Measurements from ENCODE around the gene CCNQ. TPM values are rescaled to one million over a fixed set of nuclear protein-coding genes. Genes with fewer than 3 reads are reported as not detected.

CCNQ gene
- total and polyA plus RNA-seq, 4 donors = 8.9 to 14.7 (median 9.8) TPM

DNA sequence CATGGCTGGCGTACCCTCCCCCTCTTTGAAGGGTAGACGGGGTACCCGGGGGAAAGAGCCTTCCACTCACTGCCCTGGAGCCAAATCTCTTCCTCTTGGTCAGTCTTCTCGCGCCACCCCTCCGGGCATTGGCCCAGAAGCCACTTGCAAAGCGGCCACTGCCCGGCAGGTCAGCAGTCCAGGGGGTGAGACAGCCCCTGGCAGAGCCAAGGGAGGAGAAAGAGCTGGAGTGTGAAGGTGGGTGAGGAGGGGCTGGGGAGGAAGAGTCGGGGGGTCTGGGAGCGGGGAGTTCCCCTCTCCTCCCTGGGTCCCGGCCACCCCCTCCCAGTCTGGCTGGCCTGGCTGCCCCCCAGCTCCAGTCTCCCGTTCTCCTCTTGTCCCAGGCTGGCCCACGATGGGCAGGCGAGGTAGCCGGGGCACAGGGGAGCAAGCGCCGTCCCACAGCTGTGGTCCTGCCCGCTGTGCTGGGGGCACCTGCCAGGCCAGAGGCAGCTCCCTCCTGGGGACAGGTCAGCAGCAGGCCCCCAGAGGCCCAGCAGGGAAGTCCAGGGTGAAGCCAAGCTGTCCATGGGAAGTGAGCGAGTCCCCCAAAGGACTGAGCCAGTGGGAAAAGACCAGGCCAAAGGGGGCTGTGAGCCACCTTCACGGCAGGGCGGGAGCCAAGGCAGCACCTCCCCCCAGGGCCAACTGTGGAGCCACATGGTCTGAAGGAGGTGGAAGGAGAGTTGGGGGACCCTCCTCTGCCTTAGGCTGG is 26.5 kb upstream of the CCNQ start:
- TF ChIP-seq RXRA (IDR thresholded peaks at IDR 0.05) (peak; percentile 84 to 87), SP1 (IDR thresholded peaks at IDR 0.05) (peak; percentile 53), TAF1 (conservative IDR thresholded peaks at IDR 0.05) (peak; percentile 73), RAD21 (IDR thresholded peaks at IDR 0.05) (peak in 1 of 2 donors; percentile 18), YY1 (IDR thresholded peaks at IDR 0.05) (peak; percentile 32), FOXA1 (IDR thresholded peaks at IDR 0.05) (no peak), HNF4A (conservative IDR thresholded peaks at IDR 0.05) (peak; percentile 62 to 64), HNF4G (IDR thresholded peaks at IDR 0.05) (peak; percentile 25), NR2F2 (IDR thresholded peaks at IDR 0.05) (no peak)
- peak overlapping the region; percentile 76 to 79 (median 77) for H3K4me3 ChIP-seq (ENCODE audit: low read depth in 1 of 3, low read length in 3 of 3)
- no peaks in the 10 kb centered on the region for H3K36me3 ChIP-seq (ENCODE audit: control insufficient read depth in 4 of 4, insufficient read depth in 3 of 4, low read depth in 1 of 4, low read length in 3 of 4)
- no peaks in the 10 kb centered on the region for H3K9me3 ChIP-seq (ENCODE audit: control insufficient read depth in 4 of 4, low read length in 3 of 4)
- H3K27me3 ChIP-seq (ENCODE audit: control insufficient read depth in 4 of 4, insufficient read depth in 4 of 4, low read length in 3 of 4) = no peaks in the 10 kb centered on the region
- no peak for DNase-seq (ENCODE audit: low spot score)
- peak overlapping the region; percentile 90 for H3K27ac ChIP-seq (ENCODE audit: low read depth in 1 of 2, low read length in 2 of 2)
- WGBS = 32% methylated on average over 21 of the region's 21 CpGs
- peak overlapping the region; percentile 39 to 79 for H3K9ac ChIP-seq (ENCODE audit: low read depth in 1 of 2, low read length in 2 of 2)
- peaks cover 7 to 24% (median 10%) of the 10 kb centered on the region in 4 donors for H3K4me1 ChIP-seq (ENCODE audit: control insufficient read depth in 4 of 4, insufficient read depth in 4 of 4, low read length in 3 of 4)

DNA sequence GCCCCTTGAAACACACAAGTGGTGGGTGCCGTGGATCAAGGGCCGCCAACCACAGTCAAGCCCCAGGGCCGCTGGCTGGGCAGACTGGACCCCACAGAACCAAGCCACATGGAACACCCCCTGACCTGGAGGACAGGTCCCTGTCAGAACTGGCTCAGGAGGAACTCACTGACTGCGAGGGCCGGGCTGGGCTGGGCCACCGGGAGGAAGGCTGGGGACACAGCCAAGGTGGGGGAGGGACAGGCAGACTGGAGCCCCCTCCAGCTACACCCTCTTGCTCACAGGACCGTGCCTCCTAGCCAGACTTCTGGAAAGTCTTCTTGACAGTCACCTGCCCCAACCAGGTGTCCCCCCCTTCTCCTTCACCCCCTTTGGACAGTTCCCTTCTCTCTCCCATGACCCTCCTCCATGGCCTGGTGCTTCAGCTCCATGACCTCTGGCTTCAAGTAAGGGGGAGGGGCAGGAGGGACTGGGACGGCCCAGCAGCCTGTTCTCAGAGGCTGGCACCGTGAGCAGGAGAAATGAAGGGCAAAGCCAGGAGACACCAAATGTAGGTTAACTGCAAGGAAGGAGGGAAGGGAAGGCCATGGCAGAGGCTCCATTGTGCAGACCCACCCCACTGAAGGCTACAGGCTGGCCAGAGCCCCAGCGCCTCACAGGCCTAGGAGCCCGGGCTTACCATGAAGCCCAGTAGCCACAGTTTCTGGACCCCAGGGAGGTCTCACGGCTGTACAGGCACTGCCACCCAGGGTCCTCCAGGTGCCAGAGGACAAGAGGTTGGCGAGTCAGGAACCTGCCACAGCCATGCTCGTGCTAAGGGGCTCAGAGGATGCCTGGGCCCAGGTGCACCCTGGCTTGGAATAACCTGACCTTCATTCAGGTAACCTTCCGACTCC is 25.5 kb upstream of the CCNQ start:
- no peak for DNase-seq (ENCODE audit: low spot score)
- H3K27me3 ChIP-seq (ENCODE audit: control insufficient read depth in 4 of 4, insufficient read depth in 4 of 4, low read length in 3 of 4) = no peaks in the 10 kb centered on the region
- H3K9me3 ChIP-seq (ENCODE audit: control insufficient read depth in 4 of 4, low read length in 3 of 4) = no peaks in the 10 kb centered on the region
- no peaks in the 10 kb centered on the region for H3K36me3 ChIP-seq (ENCODE audit: control insufficient read depth in 4 of 4, insufficient read depth in 3 of 4, low read depth in 1 of 4, low read length in 3 of 4)
- H3K9ac ChIP-seq (ENCODE audit: low read depth in 1 of 2, low read length in 2 of 2) = peak overlapping the region; percentile 39 to 79
- TF ChIP-seq YY1 (IDR thresholded peaks at IDR 0.05) (no peak), HNF4A (conservative IDR thresholded peaks at IDR 0.05) (peak; percentile 23 to 37), RAD21 (IDR thresholded peaks at IDR 0.05) (no peak), EGR1 (IDR thresholded peaks at IDR 0.05; ENCODE audit: low read depth in 2 of 2) (no peak), FOXA1 (IDR thresholded peaks at IDR 0.05) (no peak), SP1 (IDR thresholded peaks at IDR 0.05) (peak; percentile 21), GABPA (IDR thresholded peaks at IDR 0.05 in 1 of 2, conservative IDR thresholded peaks at IDR 0.05 in 1 of 2) (no peak), JUND (IDR thresholded peaks at IDR 0.05) (peak in 1 of 2 donors; percentile 9), FOXA2 (IDR thresholded peaks at IDR 0.05) (no peak), RXRA (IDR thresholded peaks at IDR 0.05) (peak; percentile 56 to 64), TAF1 (conservative IDR thresholded peaks at IDR 0.05) (no peak), HNF4G (IDR thresholded peaks at IDR 0.05) (no peak), NR2F2 (IDR thresholded peaks at IDR 0.05) (no peak)
- TF ChIP-seq, protein P1, sequence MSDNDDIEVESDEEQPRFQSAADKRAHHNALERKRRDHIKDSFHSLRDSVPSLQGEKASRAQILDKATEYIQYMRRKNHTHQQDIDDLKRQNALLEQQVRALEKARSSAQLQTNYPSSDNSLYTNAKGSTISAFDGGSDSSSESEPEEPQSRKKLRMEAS (IDR thresholded peaks at IDR 0.05) = no peak
- TF ChIP-seq, protein P2, sequence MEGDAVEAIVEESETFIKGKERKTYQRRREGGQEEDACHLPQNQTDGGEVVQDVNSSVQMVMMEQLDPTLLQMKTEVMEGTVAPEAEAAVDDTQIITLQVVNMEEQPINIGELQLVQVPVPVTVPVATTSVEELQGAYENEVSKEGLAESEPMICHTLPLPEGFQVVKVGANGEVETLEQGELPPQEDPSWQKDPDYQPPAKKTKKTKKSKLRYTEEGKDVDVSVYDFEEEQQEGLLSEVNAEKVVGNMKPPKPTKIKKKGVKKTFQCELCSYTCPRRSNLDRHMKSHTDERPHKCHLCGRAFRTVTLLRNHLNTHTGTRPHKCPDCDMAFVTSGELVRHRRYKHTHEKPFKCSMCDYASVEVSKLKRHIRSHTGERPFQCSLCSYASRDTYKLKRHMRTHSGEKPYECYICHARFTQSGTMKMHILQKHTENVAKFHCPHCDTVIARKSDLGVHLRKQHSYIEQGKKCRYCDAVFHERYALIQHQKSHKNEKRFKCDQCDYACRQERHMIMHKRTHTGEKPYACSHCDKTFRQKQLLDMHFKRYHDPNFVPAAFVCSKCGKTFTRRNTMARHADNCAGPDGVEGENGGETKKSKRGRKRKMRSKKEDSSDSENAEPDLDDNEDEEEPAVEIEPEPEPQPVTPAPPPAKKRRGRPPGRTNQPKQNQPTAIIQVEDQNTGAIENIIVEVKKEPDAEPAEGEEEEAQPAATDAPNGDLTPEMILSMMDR (IDR thresholded peaks at IDR 0.05; ENCODE audit: low read depth, low read length, missing input control) = no peak
- TF ChIP-seq, protein P3, sequence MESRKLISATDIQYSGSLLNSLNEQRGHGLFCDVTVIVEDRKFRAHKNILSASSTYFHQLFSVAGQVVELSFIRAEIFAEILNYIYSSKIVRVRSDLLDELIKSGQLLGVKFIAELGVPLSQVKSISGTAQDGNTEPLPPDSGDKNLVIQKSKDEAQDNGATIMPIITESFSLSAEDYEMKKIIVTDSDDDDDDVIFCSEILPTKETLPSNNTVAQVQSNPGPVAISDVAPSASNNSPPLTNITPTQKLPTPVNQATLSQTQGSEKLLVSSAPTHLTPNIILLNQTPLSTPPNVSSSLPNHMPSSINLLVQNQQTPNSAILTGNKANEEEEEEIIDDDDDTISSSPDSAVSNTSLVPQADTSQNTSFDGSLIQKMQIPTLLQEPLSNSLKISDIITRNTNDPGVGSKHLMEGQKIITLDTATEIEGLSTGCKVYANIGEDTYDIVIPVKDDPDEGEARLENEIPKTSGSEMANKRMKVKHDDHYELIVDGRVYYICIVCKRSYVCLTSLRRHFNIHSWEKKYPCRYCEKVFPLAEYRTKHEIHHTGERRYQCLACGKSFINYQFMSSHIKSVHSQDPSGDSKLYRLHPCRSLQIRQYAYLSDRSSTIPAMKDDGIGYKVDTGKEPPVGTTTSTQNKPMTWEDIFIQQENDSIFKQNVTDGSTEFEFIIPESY (IDR thresholded peaks at IDR 0.05) = no peak
- TF ChIP-seq, protein P4, sequence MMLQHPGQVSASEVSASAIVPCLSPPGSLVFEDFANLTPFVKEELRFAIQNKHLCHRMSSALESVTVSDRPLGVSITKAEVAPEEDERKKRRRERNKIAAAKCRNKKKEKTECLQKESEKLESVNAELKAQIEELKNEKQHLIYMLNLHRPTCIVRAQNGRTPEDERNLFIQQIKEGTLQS (IDR thresholded peaks at IDR 0.05) = no peak
- TF ChIP-seq, protein P5, sequence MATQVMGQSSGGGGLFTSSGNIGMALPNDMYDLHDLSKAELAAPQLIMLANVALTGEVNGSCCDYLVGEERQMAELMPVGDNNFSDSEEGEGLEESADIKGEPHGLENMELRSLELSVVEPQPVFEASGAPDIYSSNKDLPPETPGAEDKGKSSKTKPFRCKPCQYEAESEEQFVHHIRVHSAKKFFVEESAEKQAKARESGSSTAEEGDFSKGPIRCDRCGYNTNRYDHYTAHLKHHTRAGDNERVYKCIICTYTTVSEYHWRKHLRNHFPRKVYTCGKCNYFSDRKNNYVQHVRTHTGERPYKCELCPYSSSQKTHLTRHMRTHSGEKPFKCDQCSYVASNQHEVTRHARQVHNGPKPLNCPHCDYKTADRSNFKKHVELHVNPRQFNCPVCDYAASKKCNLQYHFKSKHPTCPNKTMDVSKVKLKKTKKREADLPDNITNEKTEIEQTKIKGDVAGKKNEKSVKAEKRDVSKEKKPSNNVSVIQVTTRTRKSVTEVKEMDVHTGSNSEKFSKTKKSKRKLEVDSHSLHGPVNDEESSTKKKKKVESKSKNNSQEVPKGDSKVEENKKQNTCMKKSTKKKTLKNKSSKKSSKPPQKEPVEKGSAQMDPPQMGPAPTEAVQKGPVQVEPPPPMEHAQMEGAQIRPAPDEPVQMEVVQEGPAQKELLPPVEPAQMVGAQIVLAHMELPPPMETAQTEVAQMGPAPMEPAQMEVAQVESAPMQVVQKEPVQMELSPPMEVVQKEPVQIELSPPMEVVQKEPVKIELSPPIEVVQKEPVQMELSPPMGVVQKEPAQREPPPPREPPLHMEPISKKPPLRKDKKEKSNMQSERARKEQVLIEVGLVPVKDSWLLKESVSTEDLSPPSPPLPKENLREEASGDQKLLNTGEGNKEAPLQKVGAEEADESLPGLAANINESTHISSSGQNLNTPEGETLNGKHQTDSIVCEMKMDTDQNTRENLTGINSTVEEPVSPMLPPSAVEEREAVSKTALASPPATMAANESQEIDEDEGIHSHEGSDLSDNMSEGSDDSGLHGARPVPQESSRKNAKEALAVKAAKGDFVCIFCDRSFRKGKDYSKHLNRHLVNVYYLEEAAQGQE (IDR thresholded peaks at IDR 0.05) = no peak
- H3K27ac ChIP-seq (ENCODE audit: low read depth in 1 of 2, low read length in 2 of 2) = peak overlapping the region; percentile 90
- 31% methylated on average over 15 of the region's 15 CpGs for WGBS
- H3K4me3 ChIP-seq (ENCODE audit: low read depth in 1 of 3, low read length in 3 of 3) = peak overlapping the region; percentile 76 to 79 (median 77)
- H3K4me1 ChIP-seq (ENCODE audit: control insufficient read depth in 4 of 4, insufficient read depth in 4 of 4, low read length in 3 of 4) = peaks cover 7 to 24% (median 10%) of the 10 kb centered on the region in 4 donors

All from liver (tissue), 9 donors.